IMR-90 (cell line): ENCODE measurements around the gene FGD5. TPM values are rescaled to one million over a fixed set of nuclear protein-coding genes. Genes with fewer than 3 reads are reported as not detected.

Source experiments
- ATAC-seq: fragments of 200-7000 bp; cut with Tn5 transposase; 2 replicates; pipeline ENCODE4 v1.9.1; 2020; ENCODE audit warnings: low read depth, mild to moderate bottlenecking, moderate library complexity
- BruUV-seq: library from RNA; stranded (reverse); fragments of 400-500 nt; replicated peaks from 2 replicates; lab custom pipeline; 2021; lab: Mats Ljungman, UMichigan
- CTCF ChIA-PET: fragments of 300-600 bp; formaldehyde crosslinking; extraction: SDS; loops from one replicate; lab custom pipeline; 2021; ENCODE audit warnings: antibody characterized with exemption; lab: Yijun Ruan, JAX
- POLR2A ChIA-PET: fragments of 300-600 bp; sonication (Branson Sonifier 250); formaldehyde crosslinking; loops from one replicate; lab custom pipeline; 2022; ENCODE audit warnings: antibody characterized with exemption; ENCODE audit not compliant: unreplicated experiment; lab: Charles Lee
- DNase-seq: peaks from one replicate; pipeline ENCODE4 v3.0.0; 2013
- H2AFZ ChIP-seq: replicated peaks from 2 replicates; pipeline ENCODE3; 2013; ENCODE audit warnings: low read length, mild to moderate bottlenecking; ENCODE audit not compliant: poor library complexity
- H2AK5ac ChIP-seq: 2 replicates; pipeline ENCODE4 v1.6.1; 2013; ENCODE audit warnings: low read depth, low read length, inconsistent platforms
- H2AK9ac ChIP-seq: replicated peaks from 2 replicates; pipeline ENCODE3; 2013; ENCODE audit warnings: mild to moderate bottlenecking, low read depth, low read length, moderate library complexity; ENCODE audit not compliant: poor library complexity
- H2BK120ac ChIP-seq: 2 replicates; pipeline ENCODE4 v1.6.1; 2013; ENCODE audit warnings: low read depth, low read length, inconsistent platforms
- H2BK15ac ChIP-seq: 3 replicates; pipeline ENCODE4 v1.6.1; 2013; ENCODE audit warnings: low read depth, low read length, inconsistent platforms
- H2BK20ac ChIP-seq: 2 replicates; pipeline ENCODE4 v1.6.1; 2013; ENCODE audit warnings: low read depth, mild to moderate bottlenecking, inconsistent platforms, low read length, moderate library complexity
- H2BK5ac ChIP-seq: 2 replicates; pipeline ENCODE4 v1.6.1; 2013; ENCODE audit warnings: mild to moderate bottlenecking, low read depth, low read length, inconsistent platforms; ENCODE audit not compliant: poor library complexity, severe bottlenecking
- H3K14ac ChIP-seq: replicated peaks from 2 replicates; pipeline ENCODE4 v1.6.1; 2013; ENCODE audit warnings: low read depth, low read length, inconsistent platforms
- H3K18ac ChIP-seq: 2 replicates; pipeline ENCODE4 v1.6.1; 2013; ENCODE audit warnings: low read depth, low read length, control low read depth
- H3K23ac ChIP-seq: 2 replicates; pipeline ENCODE4 v1.6.1; 2013; ENCODE audit warnings: low read depth, low read length, inconsistent platforms
- H3K27ac ChIP-seq: 2 replicates; pipeline ENCODE4 v1.5.1; 2013; ENCODE audit warnings: mild to moderate bottlenecking, control low read depth, low read length; ENCODE audit not compliant: insufficient read depth
- H3K27me3 ChIP-seq: 2 replicates; pipeline ENCODE4 v1.6.1; 2013; ENCODE audit warnings: low read length; ENCODE audit not compliant: control insufficient read depth, insufficient read depth
- H3K36me3 ChIP-seq: 2 replicates; pipeline ENCODE4 v1.6.1; 2013; ENCODE audit warnings: low read length, mixed read lengths; ENCODE audit not compliant: control insufficient read depth, insufficient read depth
- H3K4ac ChIP-seq: 2 replicates; pipeline ENCODE4 v1.6.1; 2013; ENCODE audit warnings: low read depth, low read length, inconsistent platforms
- H3K4me1 ChIP-seq: 2 replicates; pipeline ENCODE4 v1.6.1; 2013; ENCODE audit warnings: low read length, mixed read lengths; ENCODE audit not compliant: control insufficient read depth, insufficient read depth
- H3K4me2 ChIP-seq: 2 replicates; pipeline ENCODE4 v1.6.1; 2013; ENCODE audit warnings: low read depth, mild to moderate bottlenecking, control low read depth, low read length, moderate library complexity
- H3K4me3 ChIP-seq: 2 replicates; pipeline ENCODE4 v1.5.1; 2013; ENCODE audit warnings: low read depth, mild to moderate bottlenecking, control low read depth, low read length, moderate library complexity; ENCODE audit not compliant: insufficient read depth
- H3K56ac ChIP-seq: 2 replicates; pipeline ENCODE4 v1.6.1; 2013; ENCODE audit warnings: low read length, inconsistent platforms; ENCODE audit not compliant: insufficient read depth; ENCODE audit errors: extremely low read depth
- H3K79me1 ChIP-seq, 2 experiments: 2 replicates each; pipeline ENCODE4 v1.6.1; 2013; ENCODE audit warnings: low read length in 2 of 2, inconsistent platforms in 1 of 2, low read depth in 1 of 2
- H3K9ac ChIP-seq: 2 replicates; pipeline ENCODE4 v1.6.1; 2013; ENCODE audit warnings: low read depth, low read length, control low read depth
- H3K9me1 ChIP-seq: 2 replicates; pipeline ENCODE4 v1.6.1; 2013; ENCODE audit warnings: low read length, inconsistent platforms; ENCODE audit not compliant: insufficient read depth
- H3K9me3 ChIP-seq: 2 replicates; pipeline ENCODE4 v1.6.1; 2013; ENCODE audit warnings: low read length; ENCODE audit not compliant: control insufficient read depth, insufficient read depth
- H4K20me1 ChIP-seq: 2 replicates; pipeline ENCODE4 v1.6.1; 2013; ENCODE audit warnings: low read length, inconsistent platforms; ENCODE audit not compliant: insufficient read depth
- H4K5ac ChIP-seq: 2 replicates; pipeline ENCODE4 v1.6.1; 2013; ENCODE audit warnings: mild to moderate bottlenecking, low read depth, low read length, control low read depth
- H4K8ac ChIP-seq, 2 experiments: 2 replicates each; pipeline ENCODE4 v1.6.1; 2013; ENCODE audit warnings: low read depth in 2 of 2, low read length in 2 of 2, control low read depth in 1 of 2, inconsistent platforms in 1 of 2
- H4K91ac ChIP-seq: 2 replicates; pipeline ENCODE4 v1.6.1; 2013; ENCODE audit warnings: low read depth, low read length, inconsistent platforms; ENCODE audit not compliant: insufficient read depth
- BHLHE40 ChIP-seq: fragments of 150-350 bp; IDR thresholded peaks from 2 replicates; pipeline ENCODE4 v1.6.1; 2016; ENCODE audit warnings: mild to moderate bottlenecking, low read depth, low read length
- MXI1 ChIP-seq: IDR thresholded peaks from 2 replicates; pipeline ENCODE4 v1.6.1; 2012; ENCODE audit warnings: low read depth, mild to moderate bottlenecking, low read length, moderate library complexity, borderline replicate concordance
- POLR2A ChIP-seq: IDR thresholded peaks from 2 replicates; pipeline ENCODE4 v1.6.1; 2012; ENCODE audit warnings: mild to moderate bottlenecking, low read depth, low read length
- RAD21 ChIP-seq: IDR thresholded peaks from 2 replicates; pipeline ENCODE4 v1.6.1; 2012; ENCODE audit warnings: low read length, improper control_type of control experiment
- RFX5 ChIP-seq: IDR thresholded peaks from 2 replicates; pipeline ENCODE4 v1.8.0; 2012; ENCODE audit warnings: low read depth, mild to moderate bottlenecking, low read length, moderate library complexity
- WGBS, 2 experiments: methylation state at CpG; one replicate each; pipeline versions ENCODE4 v1.1.5 to v1.1.7; 2013; ENCODE audit warnings: missing lambda C conversion rate in 2 of 2; ENCODE audit not compliant: insufficient read length in 1 of 2; ENCODE audit errors: extremely low coverage in 2 of 2; 5-methylcytosine and 5-hydroxymethylcytosine counted together
- dilution Hi-C: fragments of 300-500 bp; cut with HindIII; formaldehyde crosslinking; loops from one replicate; pipeline ENCODE4 v1.14.3; 2018; ENCODE audit warnings: low sequenced_read_pairs; ENCODE audit not compliant: unreplicated experiment
- in situ Hi-C: fragments of 300-500 bp; cut with MboI; formaldehyde crosslinking; loops from 3 replicates; pipeline ENCODE4 v1.14.3; 2019; ENCODE audit warnings: low sequenced_read_pairs, inconsistent platforms, mixed read lengths
- intact Hi-C: fragments of 100-400 bp; cut with micrococcal nuclease; formaldehyde crosslinking; loops from 2 replicates; pipeline ENCODE4 v1.10.0; 2022
- polyA plus RNA-seq, 3 experiments: library from polyadenylated mRNA; depleted of rRNA; stranded (reverse); fragments of >200 nt; gene quantifications; 2 replicates each; pipeline ENCODE4 v1.2.3, GENCODE V29; 2012; ENCODE audit warnings: low replicate concordance in 1 of 3
- total RNA-seq: library from RNA; depleted of rRNA; stranded (reverse); fragments of >200 nt; gene quantifications from 2 replicates; pipeline ENCODE4 v1.2.3, GENCODE V29; 2012

Gene FGD5
- total and polyA plus RNA-seq, 2 of the 4 experiments (the other 2 are of a cell fraction), result not detected

DNA sequence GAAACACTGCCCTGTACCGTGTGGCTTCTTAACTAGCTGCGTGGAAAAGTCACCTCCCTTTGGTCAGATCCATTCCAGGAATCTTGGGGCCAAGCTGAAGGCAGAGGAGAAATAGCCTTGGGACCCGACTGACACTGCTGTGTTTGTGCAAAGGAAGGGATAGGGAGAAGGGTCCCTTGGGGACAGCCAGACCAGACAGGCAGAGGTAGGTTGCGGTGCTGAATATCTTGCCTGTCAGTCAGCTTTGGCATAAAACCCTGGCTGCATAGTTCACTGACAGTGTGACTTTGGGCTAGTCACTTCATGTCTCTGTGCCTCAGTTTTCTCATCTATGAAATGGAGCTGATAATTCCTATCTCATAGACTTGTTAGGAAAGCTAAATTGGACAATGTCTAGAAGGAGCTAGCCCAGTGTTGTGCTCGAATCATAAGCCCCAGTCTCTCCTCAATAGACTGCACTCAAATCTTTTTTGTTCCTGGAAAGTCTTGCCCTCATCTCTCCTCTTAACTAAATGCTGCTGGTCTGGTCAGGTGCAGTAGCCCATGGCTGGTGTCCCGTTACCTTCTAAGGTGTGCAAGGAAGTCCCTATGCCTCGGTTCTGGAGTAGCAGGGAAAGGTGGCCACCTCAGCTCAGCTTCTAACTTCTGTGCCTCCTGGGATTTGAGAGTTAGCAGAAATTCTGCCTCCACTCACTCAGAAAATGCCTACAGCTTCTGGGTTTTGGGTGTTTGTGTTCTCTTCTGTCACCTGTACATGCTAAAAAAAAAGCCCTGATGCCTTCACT, 25.8 kb downstream of the FGD5 start:
- Histone ChIP-seq H3K9me1 (no peaks in the 10 kb centered on the region), H2BK120ac (no peak overlapping the region), H3K36me3 (no peaks in the 10 kb centered on the region), H3K4me2 (no peak overlapping the region), H2AFZ (no peak overlapping the region), H3K23ac (no peak overlapping the region), H2BK20ac (no peak overlapping the region), H2BK15ac (no peak overlapping the region), H3K27ac (no peak overlapping the region), H3K18ac (no peak overlapping the region), H3K4ac (no peak overlapping the region), H4K20me1 (no peaks in the 10 kb centered on the region), H3K79me1 (no peaks in the 10 kb centered on the region), H4K5ac (no peak overlapping the region), H3K27me3 (peaks cover 35% of the 10 kb centered on the region), H4K91ac (no peak overlapping the region), H3K9me3 (no peaks in the 10 kb centered on the region), H2BK5ac (no peak overlapping the region), H2AK5ac (no peak overlapping the region), H2AK9ac (no peak overlapping the region), H3K4me3 (no peak overlapping the region), H3K4me1 (no peaks in the 10 kb centered on the region), H3K56ac (no peak overlapping the region), H3K9ac (no peak overlapping the region), H4K8ac (no peak overlapping the region), H3K14ac (no peak overlapping the region)
- TF ChIP-seq RAD21 (no peak), BHLHE40 (no peak), RFX5 (no peak), MXI1 (no peak), POLR2A (no peak)
- in situ Hi-C loops, result no loop called here
- no peak for DNase-seq
- 17% methylated on average over 1 of the region's 7 CpGs; no CpG with 5 or more reads in 1 of the 2 experiments for WGBS, 2 experiments
- BruUV-seq, result no TSS peak
- dilution Hi-C loops, result no loop called here
- POLR2A ChIA-PET, result no interaction called here
- CTCF ChIA-PET, result no interaction called here
- intact Hi-C loops, result no loop called here
- ATAC-seq, result no peak
